ENCODE data around the gene CPN1.

Gene CPN1

GRCh38 chr10:100119726-100120125 lies 38.1 kb upstream of the CPN1 start:
- TF ChIP-seq TAF1 (IDR thresholded peaks at IDR 0.05; ENCODE audit: low read depth) = no peak
- TF ChIP-seq RAD21 (IDR thresholded peaks at IDR 0.05; ENCODE audit: low read depth) = no peak
- TF ChIP-seq, protein P1, sequence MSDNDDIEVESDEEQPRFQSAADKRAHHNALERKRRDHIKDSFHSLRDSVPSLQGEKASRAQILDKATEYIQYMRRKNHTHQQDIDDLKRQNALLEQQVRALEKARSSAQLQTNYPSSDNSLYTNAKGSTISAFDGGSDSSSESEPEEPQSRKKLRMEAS (IDR thresholded peaks at IDR 0.05) = no peak
- no peak for TF ChIP-seq EP300 (IDR thresholded peaks at IDR 0.05; ENCODE audit: borderline replicate concordance)

DNA sequence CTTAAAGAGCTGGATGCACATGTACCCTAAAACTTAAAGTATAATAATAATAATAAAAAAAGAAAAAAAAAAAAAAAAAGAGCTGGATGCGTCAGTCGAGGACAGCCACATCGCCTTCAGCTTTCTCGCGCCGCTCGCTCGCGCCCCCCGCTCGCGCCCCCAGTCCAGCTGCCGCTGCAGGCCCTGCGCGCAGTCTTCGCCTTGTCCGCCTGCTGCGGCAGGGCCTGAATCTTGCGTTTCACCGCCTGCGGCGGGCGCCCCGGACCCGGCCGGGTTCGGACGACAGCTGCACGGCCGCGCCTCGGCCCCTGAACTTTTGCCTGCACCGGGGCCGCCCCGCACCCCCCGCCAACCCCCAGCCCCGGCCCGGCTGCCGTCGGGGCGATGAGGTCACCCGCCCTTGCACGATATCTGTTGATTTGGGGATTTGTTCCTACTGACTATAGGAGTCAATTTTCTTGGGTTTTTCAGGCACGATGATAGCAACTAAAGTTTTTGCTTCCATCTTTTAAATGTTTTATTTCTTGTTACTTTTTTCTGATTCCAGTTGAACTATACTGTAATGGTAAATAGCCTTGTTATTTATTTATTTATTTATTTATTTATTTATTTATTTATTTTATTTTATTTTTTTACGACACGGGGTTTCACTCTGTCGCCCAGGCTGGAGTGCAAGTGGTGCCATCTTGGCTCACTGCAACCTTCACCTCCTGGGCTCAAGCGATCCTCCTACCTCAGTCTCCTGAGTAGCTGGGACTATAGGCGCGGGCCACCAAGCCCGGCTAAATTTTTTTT lies 33.5 kb upstream of the CPN1 start:
- TF ChIP-seq FOXM1 (IDR thresholded peaks at IDR 0.05; ENCODE audit: borderline replicate concordance, low read depth) = no peak
- TF ChIP-seq NFIC (IDR thresholded peaks at IDR 0.05) = no peak
- no peak for TF ChIP-seq USF1 (IDR thresholded peaks at IDR 0.05)
- no peak for TF ChIP-seq TAF1 (IDR thresholded peaks at IDR 0.05; ENCODE audit: low read depth)
- TF ChIP-seq EP300 (IDR thresholded peaks at IDR 0.05; ENCODE audit: borderline replicate concordance) = no peak
- no peak for TF ChIP-seq TCF12 (IDR thresholded peaks at IDR 0.05; ENCODE audit: low read depth)
- no peak for TF ChIP-seq YY1 (IDR thresholded peaks at IDR 0.05; ENCODE audit: low read depth)
- no peak for TF ChIP-seq ZBTB7A (IDR thresholded peaks at IDR 0.05; ENCODE audit: low read depth)
- TF ChIP-seq, protein P2, sequence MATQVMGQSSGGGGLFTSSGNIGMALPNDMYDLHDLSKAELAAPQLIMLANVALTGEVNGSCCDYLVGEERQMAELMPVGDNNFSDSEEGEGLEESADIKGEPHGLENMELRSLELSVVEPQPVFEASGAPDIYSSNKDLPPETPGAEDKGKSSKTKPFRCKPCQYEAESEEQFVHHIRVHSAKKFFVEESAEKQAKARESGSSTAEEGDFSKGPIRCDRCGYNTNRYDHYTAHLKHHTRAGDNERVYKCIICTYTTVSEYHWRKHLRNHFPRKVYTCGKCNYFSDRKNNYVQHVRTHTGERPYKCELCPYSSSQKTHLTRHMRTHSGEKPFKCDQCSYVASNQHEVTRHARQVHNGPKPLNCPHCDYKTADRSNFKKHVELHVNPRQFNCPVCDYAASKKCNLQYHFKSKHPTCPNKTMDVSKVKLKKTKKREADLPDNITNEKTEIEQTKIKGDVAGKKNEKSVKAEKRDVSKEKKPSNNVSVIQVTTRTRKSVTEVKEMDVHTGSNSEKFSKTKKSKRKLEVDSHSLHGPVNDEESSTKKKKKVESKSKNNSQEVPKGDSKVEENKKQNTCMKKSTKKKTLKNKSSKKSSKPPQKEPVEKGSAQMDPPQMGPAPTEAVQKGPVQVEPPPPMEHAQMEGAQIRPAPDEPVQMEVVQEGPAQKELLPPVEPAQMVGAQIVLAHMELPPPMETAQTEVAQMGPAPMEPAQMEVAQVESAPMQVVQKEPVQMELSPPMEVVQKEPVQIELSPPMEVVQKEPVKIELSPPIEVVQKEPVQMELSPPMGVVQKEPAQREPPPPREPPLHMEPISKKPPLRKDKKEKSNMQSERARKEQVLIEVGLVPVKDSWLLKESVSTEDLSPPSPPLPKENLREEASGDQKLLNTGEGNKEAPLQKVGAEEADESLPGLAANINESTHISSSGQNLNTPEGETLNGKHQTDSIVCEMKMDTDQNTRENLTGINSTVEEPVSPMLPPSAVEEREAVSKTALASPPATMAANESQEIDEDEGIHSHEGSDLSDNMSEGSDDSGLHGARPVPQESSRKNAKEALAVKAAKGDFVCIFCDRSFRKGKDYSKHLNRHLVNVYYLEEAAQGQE (IDR thresholded peaks at IDR 0.05; ENCODE audit: low read depth) = no peak
- TF ChIP-seq CEBPB (IDR thresholded peaks at IDR 0.05) = no peak
- no peak for TF ChIP-seq TEAD4 (IDR thresholded peaks at IDR 0.05)
- TF ChIP-seq CREB1 (IDR thresholded peaks at IDR 0.05; ENCODE audit: low read depth) = no peak
- TF ChIP-seq EGR1 (IDR thresholded peaks at IDR 0.05) = no peak
- no peak for TF ChIP-seq RAD21 (IDR thresholded peaks at IDR 0.05; ENCODE audit: low read depth)
- TF ChIP-seq, protein P1 (IDR thresholded peaks at IDR 0.05) = no peak

GRCh38 chr10:100114460-100114859 lies 32.8 kb upstream of the CPN1 start:
- no peak for TF ChIP-seq USF1 (IDR thresholded peaks at IDR 0.05)
- TF ChIP-seq CEBPB (IDR thresholded peaks at IDR 0.05) = no peak
- TF ChIP-seq TAF1 (IDR thresholded peaks at IDR 0.05; ENCODE audit: low read depth) = no peak
- no peak for TF ChIP-seq ZBTB7A (IDR thresholded peaks at IDR 0.05; ENCODE audit: low read depth)

DNA sequence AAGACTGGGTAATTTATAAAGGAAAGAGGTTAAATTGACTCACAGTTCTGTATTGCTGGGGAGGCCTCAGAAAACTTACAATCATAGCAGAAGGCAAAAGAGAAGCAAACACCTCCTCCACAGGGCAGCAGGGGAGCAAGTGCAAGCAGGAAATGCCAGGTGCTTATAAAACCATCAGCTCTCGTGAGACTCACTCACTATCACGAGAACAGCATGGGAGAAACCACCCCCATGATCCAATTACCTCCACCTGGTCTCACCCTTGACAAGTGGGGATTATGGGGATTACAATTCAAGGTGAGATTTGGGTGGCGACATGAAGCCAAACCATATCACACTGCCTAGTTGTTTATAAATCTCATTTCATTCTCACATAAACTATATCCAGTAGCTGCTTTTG lies 28.0 kb upstream of the CPN1 start:
- TF ChIP-seq FOXM1 (IDR thresholded peaks at IDR 0.05; ENCODE audit: borderline replicate concordance, low read depth) = no peak
- TF ChIP-seq, protein P2 (IDR thresholded peaks at IDR 0.05; ENCODE audit: low read depth) = no peak
- TF ChIP-seq CREB1 (IDR thresholded peaks at IDR 0.05; ENCODE audit: low read depth) = no peak
- TF ChIP-seq TEAD4 (IDR thresholded peaks at IDR 0.05) = no peak
- TF ChIP-seq, protein P1 (IDR thresholded peaks at IDR 0.05) = no peak
- no peak for TF ChIP-seq RAD21 (IDR thresholded peaks at IDR 0.05; ENCODE audit: low read depth)
- TF ChIP-seq TCF12 (IDR thresholded peaks at IDR 0.05; ENCODE audit: low read depth) = no peak
- no peak for TF ChIP-seq USF1 (IDR thresholded peaks at IDR 0.05)
- no peak for TF ChIP-seq EGR1 (IDR thresholded peaks at IDR 0.05)
- TF ChIP-seq TAF1 (IDR thresholded peaks at IDR 0.05; ENCODE audit: low read depth) = no peak

GRCh38 chr10:100106865-100107264 lies 25.2 kb upstream of the CPN1 start:
- TF ChIP-seq EGR1 (IDR thresholded peaks at IDR 0.05) = no peak
- no peak for TF ChIP-seq RAD21 (IDR thresholded peaks at IDR 0.05; ENCODE audit: low read depth)
- TF ChIP-seq EP300 (IDR thresholded peaks at IDR 0.05; ENCODE audit: borderline replicate concordance) = no peak
- no peak for TF ChIP-seq CEBPB (IDR thresholded peaks at IDR 0.05)
- no peak for TF ChIP-seq ZBTB7A (IDR thresholded peaks at IDR 0.05; ENCODE audit: low read depth)
- TF ChIP-seq, protein P2 (IDR thresholded peaks at IDR 0.05; ENCODE audit: low read depth) = no peak
- TF ChIP-seq, protein P1 (IDR thresholded peaks at IDR 0.05) = no peak
- TF ChIP-seq NFIC (IDR thresholded peaks at IDR 0.05) = no peak
- TF ChIP-seq TAF1 (IDR thresholded peaks at IDR 0.05; ENCODE audit: low read depth) = no peak
- no peak for TF ChIP-seq TEAD4 (IDR thresholded peaks at IDR 0.05)

Measured in Ishikawa (cell line).